HAP-1 (cell line): ENCODE results near the gene OR10G7.

ENCODE experiments used
- DNase-seq, 2 experiments: peaks; one replicate each; pipeline ENCODE4 v3.0.0-alpha.2; 2016 to 2020; ENCODE audit warnings: low spot score in 2 of 2
- H3K27me3 ChIP-seq: fragments of 250-450 bp; sonication (Bioruptor Pico); 2 replicates; pipeline ENCODE4 v1.5.1; 2020; ENCODE audit warnings: low read depth, mild to moderate bottlenecking, moderate library complexity
- H3K36me3 ChIP-seq: fragments of 250-450 bp; sonication (Bioruptor Pico); replicated peaks from 2 replicates; pipeline ENCODE4 v1.5.1; 2020; ENCODE audit warnings: mild to moderate bottlenecking
- H3K4me1 ChIP-seq: fragments of 250-450 bp; sonication (Bioruptor Pico); 2 replicates; pipeline ENCODE4 v1.5.1; 2020; ENCODE audit warnings: mild to moderate bottlenecking
- H3K4me3 ChIP-seq: fragments of 250-450 bp; sonication (Bioruptor Pico); 2 replicates; pipeline ENCODE4 v1.5.1; 2020; ENCODE audit warnings: mild to moderate bottlenecking, moderate library complexity
- H3K9me3 ChIP-seq: fragments of 250-450 bp; sonication (Bioruptor Pico); 2 replicates; pipeline ENCODE4 v1.5.1; 2020; ENCODE audit warnings: mild to moderate bottlenecking, moderate library complexity
- in situ Hi-C: fragments of 300-500 bp; cut with MboI; formaldehyde crosslinking; loops from 3 replicates; pipeline ENCODE4 v1.14.3; 2020; ENCODE audit warnings: low sequenced_read_pairs, inconsistent platforms, mixed read lengths

Gene OR10G7

DNA sequence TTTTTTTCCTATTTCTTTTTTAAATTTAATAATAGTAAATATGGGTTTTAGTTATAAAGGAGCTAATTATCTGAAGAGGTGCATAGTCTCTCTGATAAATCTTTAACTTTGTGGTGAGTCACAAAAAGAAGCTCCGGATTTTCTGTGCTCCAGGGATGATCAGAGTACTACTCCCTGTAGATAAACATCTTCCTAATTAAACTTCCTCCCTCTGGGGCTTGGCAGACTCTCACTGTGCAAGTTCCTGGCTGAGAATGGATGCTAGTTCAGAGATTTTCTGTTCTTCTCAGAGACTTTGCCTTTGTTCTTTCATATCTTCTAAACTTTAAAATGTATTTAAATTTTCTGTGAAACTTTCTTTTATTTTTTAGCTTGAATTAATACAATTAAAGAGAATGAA is at the start of gene OR10G7:
OR10G7 (minus strand) TSS at position 72 of the 400 bp plus-strand sequence. CDS start 2,324 bp downstream, outside the sequence.
- no peak for DNase-seq
- Histone ChIP-seq H3K4me3 (no peak within 1 kb of the TSS), H3K4me1 (no peaks in the 10 kb centered on the region), H3K36me3 (no peaks in the 10 kb centered on the region), H3K9me3 (no peaks in the 10 kb centered on the region), H3K27me3 (no peaks in the 10 kb centered on the region)
- in situ Hi-C loops = no loop called here

- in situ Hi-C loops = loop anchor here (25.0 kb wide), 1 partner anchor 501 kb away; no protein-coding TSS in a partner anchor
- DNase-seq = no peak
- Histone ChIP-seq H3K36me3 (no peaks in the 10 kb centered on the region), H3K27me3 (peaks cover 2% of the 10 kb centered on the region; the same call in 1 of the 2 replicates), H3K9me3 (no peaks in the 10 kb centered on the region), H3K4me1 (no peaks in the 10 kb centered on the region), H3K4me3 (no peak overlapping the region)
Measured at GRCh38 chr11:124085997-124086846, 45.1 kb upstream of the OR10G7 start.

DNA sequence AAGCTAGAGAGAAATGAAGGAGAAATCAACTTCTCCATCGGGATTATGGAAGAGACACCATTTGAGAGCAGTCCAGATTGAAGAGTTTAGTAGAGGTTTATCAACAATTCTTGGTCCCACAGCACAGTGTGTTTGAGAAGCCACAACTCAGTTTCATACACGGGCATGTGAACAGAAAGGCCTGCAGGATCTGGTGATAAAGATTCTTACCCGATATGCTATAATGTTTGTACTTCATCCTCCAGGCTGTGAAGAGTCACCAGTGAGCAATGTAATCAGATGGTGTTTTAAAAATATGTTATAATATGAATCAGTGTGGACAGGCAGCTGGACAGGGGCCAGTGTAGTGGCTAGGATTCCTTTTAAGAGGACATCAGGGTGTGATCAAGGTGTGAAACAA is 44.5 kb upstream of the OR10G7 start:
- no peaks in the 10 kb centered on the region for H3K36me3 ChIP-seq
- peaks cover 2% of the 10 kb centered on the region; the same call in 1 of the 2 replicates for H3K27me3 ChIP-seq
- in situ Hi-C loops = loop anchor here (25.0 kb wide), 1 partner anchor 502 kb away; no protein-coding TSS in a partner anchor
- H3K9me3 ChIP-seq = no peaks in the 10 kb centered on the region
- H3K4me1 ChIP-seq = no peaks in the 10 kb centered on the region
- DNase-seq = no peak
- H3K4me3 ChIP-seq = no peak overlapping the region

DNA sequence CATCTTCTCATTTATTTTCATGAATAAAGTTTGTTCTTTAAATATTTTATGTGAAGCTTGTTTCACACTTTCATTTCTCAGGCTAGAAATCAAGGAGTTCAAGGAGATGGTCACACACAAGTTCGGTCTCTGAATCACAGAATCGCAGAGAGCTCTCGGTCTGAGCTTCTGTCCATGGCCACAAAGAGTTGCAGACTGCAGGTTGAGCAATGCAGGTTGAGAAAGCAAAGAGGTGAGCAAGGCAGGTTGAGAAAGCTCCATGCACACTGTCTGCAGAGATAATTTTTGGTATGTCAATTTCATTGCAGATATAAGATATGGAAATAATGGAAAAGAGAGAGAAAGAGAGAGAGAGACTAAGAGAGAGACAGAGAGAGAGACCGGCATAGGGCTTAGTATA is 41.2 kb upstream of the OR10G7 start:
- H3K4me3 ChIP-seq = no peak overlapping the region
- no peaks in the 10 kb centered on the region for H3K4me1 ChIP-seq
- peaks cover 2% of the 10 kb centered on the region; the same call in 1 of the 2 replicates for H3K27me3 ChIP-seq
- no peaks in the 10 kb centered on the region for H3K9me3 ChIP-seq
- H3K36me3 ChIP-seq = no peaks in the 10 kb centered on the region
- no peak for DNase-seq
- in situ Hi-C loops = loop anchor here (25.0 kb wide), 1 partner anchor 505 kb away; no protein-coding TSS in a partner anchor

GRCh38 chr11:124081483-124081882 is 40.4 kb upstream of the OR10G7 start:
- in situ Hi-C loops = loop anchor here (25.0 kb wide), 1 partner anchor 506 kb away; no protein-coding TSS in a partner anchor

GRCh38 chr11:124080327-124081001 is 39.3 kb upstream of the OR10G7 start:
- DNase-seq = no peak
- Histone ChIP-seq H3K27me3 (no peaks in the 10 kb centered on the region), H3K4me3 (no peak overlapping the region), H3K4me1 (no peaks in the 10 kb centered on the region), H3K9me3 (no peaks in the 10 kb centered on the region), H3K36me3 (no peaks in the 10 kb centered on the region)
- in situ Hi-C loops = loop anchor here (25.0 kb wide), 1 partner anchor 507 kb away; no protein-coding TSS in a partner anchor

More at GRCh38 chr11:124081483-124081882, 40.4 kb upstream of the OR10G7 start:
- no peak overlapping the region for H3K4me3 ChIP-seq
- no peaks in the 10 kb centered on the region for H3K4me1 ChIP-seq
- H3K36me3 ChIP-seq = no peaks in the 10 kb centered on the region
- H3K27me3 ChIP-seq = peaks cover 2% of the 10 kb centered on the region; the same call in 1 of the 2 replicates
- DNase-seq = no peak
- no peaks in the 10 kb centered on the region for H3K9me3 ChIP-seq

GRCh38 chr11:124079631-124080326 is 38.7 kb upstream of the OR10G7 start:
- H3K4me1 ChIP-seq = no peaks in the 10 kb centered on the region
- no peaks in the 10 kb centered on the region for H3K9me3 ChIP-seq
- no peak overlapping the region for H3K4me3 ChIP-seq
- in situ Hi-C loops = loop anchor here (25.0 kb wide), 1 partner anchor 508 kb away; no protein-coding TSS in a partner anchor
- no peaks in the 10 kb centered on the region for H3K27me3 ChIP-seq
- no peak for DNase-seq
- no peaks in the 10 kb centered on the region for H3K36me3 ChIP-seq

DNA sequence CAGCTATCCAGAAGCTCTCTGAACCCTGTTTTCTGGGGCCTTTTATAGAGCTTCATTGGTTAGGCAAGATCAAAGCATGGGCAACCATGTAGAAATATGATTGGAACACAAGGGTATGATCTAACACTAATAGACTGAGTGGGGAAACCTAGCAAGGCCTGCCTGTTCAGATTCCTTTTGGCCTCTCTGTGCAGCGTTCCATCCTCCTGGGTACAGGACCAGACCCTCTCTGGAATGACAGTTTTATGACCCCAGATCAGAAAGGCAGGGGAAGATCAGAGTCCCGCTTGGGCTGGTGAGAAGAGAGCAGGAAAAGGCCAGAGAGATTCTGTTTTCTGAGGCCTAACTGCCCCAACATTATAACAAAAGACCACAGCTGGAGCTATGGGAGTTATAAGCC is 37.5 kb upstream of the OR10G7 start:
- no peak for DNase-seq
- Histone ChIP-seq H3K4me1 (no peaks in the 10 kb centered on the region), H3K27me3 (no peaks in the 10 kb centered on the region), H3K9me3 (no peaks in the 10 kb centered on the region), H3K4me3 (no peak overlapping the region), H3K36me3 (no peaks in the 10 kb centered on the region)
- in situ Hi-C loops = loop anchor here (25.0 kb wide), 1 partner anchor 509 kb away; no protein-coding TSS in a partner anchor

DNA sequence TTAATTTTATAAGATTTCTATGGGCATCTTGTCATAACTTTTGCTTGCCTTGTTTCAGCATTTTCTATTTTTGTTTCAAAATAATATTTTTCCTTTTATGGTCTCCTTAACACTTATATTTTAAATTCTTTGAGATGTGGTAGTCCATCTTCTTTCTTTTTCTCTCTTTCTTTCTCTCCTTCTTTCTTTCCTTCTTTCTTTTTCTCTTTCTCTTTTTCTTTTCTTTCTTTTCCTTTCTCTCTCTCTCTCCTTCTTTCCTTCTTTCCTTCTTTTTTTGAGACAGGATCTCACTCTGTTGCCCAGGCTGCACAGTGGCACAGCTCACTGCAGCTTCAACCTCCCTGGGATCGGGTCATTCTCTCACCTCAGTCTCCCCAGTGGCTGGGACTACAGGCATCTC is 36.1 kb upstream of the OR10G7 start:
- H3K4me3 ChIP-seq = no peak overlapping the region
- H3K36me3 ChIP-seq = no peaks in the 10 kb centered on the region
- no peaks in the 10 kb centered on the region for H3K27me3 ChIP-seq
- in situ Hi-C loops = loop anchor here (25.0 kb wide), 1 partner anchor 510 kb away; no protein-coding TSS in a partner anchor
- no peaks in the 10 kb centered on the region for H3K4me1 ChIP-seq
- H3K9me3 ChIP-seq = no peaks in the 10 kb centered on the region
- no peak for DNase-seq

DNA sequence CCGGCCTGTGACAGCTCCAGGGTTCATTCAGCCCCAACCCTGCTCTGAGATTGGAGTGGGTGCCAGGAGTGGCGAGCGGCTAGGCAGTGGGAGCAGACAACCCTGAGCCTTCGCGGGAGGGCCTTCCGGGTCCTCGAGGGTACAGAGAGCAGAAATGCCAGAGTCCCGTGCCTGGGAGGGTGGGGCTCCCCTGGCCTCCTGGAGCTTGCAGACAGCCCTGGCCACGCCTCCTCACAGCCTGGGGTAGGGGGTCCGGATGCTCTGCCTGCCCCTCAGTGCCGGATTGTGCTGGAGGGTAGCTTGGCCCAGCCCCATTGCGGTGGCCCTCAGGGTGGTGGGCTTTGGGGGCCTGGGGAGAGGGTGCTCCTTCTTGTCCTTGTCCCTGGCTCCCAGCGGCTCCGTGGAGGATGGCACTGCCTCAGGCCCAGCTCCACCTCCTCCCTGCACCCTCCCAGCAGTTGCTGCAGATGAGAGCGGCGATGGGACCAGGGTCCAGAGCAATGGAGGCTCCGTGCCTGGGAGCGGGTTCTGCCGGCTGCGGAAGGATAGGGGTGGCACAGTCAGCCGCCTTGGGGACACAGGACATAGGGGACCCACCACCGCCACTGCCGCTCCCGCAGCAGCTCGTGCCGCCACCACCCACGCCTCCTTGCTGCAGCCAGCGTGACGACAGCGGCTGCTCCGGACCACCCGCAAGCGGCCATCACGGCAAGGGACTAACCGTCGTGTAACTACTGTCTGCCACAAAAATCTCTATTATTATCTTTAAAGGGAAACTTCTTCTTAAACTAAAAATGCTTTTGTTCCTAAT is 34.9 kb upstream of the OR10G7 start:
- Histone ChIP-seq H3K9me3 (no peaks in the 10 kb centered on the region), H3K27me3 (no peaks in the 10 kb centered on the region), H3K4me3 (no peak overlapping the region), H3K36me3 (no peaks in the 10 kb centered on the region), H3K4me1 (no peaks in the 10 kb centered on the region)
- in situ Hi-C loops = loop anchor here (25.0 kb wide), 1 partner anchor 511 kb away; no protein-coding TSS in a partner anchor
- no peak for DNase-seq

GRCh38 chr11:124075492-124075840 is 34.3 kb upstream of the OR10G7 start:
- no peaks in the 10 kb centered on the region for H3K4me1 ChIP-seq
- H3K36me3 ChIP-seq = no peaks in the 10 kb centered on the region
- H3K27me3 ChIP-seq = no peaks in the 10 kb centered on the region
- in situ Hi-C loops = loop anchor here (25.0 kb wide), 1 partner anchor 512 kb away; no protein-coding TSS in a partner anchor
- DNase-seq = no peak
- H3K9me3 ChIP-seq = no peaks in the 10 kb centered on the region
- no peak overlapping the region for H3K4me3 ChIP-seq

DNA sequence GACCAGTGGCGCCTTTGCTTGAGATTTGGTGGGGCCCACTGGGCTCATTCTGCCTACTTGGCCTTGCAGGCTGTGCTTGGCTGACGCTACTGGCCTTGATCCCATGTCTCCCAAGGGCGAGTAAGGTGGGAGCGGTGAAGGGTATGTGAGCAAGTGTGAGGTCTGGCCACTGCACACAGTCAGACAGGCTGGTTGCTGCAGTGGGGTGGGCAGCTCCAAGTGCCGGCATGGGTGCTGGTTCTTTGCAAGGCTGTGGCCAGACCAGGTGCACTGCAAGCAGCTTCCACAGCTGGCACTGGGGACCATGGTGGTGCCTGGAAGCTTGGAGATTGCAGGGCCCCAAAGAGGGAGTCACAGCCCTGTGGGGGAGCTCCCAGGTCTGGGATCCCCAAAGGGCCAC is 33.4 kb upstream of the OR10G7 start:
- no peaks in the 10 kb centered on the region for H3K9me3 ChIP-seq
- H3K27me3 ChIP-seq = no peaks in the 10 kb centered on the region
- no peaks in the 10 kb centered on the region for H3K4me1 ChIP-seq
- H3K4me3 ChIP-seq = no peak overlapping the region
- H3K36me3 ChIP-seq = no peaks in the 10 kb centered on the region
- in situ Hi-C loops = no loop called here
- no peak for DNase-seq

DNA sequence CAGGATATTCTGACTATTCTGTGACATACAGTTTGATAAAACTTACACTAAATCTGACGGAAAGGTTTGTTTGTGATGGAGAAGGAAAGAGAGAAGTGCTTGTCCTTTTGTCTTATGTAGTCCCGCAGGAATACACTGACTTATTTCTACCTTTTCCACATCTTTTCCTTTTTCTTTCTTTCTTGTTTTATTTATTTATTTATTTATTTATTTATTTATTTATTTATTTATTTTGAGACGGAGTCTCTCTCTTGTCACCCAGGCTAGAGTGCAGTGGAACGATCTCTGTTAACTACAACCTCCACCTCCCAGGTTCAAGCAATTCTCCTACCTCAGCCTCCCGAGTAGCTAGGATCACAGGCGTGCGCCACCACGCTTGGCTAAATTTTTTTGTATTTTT is 31.0 kb upstream of the OR10G7 start:
- Histone ChIP-seq H3K4me3 (no peak overlapping the region), H3K9me3 (no peaks in the 10 kb centered on the region), H3K36me3 (no peaks in the 10 kb centered on the region), H3K27me3 (peaks cover 2% of the 10 kb centered on the region; the same call in 1 of the 2 replicates), H3K4me1 (no peaks in the 10 kb centered on the region)
- DNase-seq = no peak
- in situ Hi-C loops = no loop called here
